ENCODE results near the gene CNIH2.

The CNIH2 gene

DNA sequence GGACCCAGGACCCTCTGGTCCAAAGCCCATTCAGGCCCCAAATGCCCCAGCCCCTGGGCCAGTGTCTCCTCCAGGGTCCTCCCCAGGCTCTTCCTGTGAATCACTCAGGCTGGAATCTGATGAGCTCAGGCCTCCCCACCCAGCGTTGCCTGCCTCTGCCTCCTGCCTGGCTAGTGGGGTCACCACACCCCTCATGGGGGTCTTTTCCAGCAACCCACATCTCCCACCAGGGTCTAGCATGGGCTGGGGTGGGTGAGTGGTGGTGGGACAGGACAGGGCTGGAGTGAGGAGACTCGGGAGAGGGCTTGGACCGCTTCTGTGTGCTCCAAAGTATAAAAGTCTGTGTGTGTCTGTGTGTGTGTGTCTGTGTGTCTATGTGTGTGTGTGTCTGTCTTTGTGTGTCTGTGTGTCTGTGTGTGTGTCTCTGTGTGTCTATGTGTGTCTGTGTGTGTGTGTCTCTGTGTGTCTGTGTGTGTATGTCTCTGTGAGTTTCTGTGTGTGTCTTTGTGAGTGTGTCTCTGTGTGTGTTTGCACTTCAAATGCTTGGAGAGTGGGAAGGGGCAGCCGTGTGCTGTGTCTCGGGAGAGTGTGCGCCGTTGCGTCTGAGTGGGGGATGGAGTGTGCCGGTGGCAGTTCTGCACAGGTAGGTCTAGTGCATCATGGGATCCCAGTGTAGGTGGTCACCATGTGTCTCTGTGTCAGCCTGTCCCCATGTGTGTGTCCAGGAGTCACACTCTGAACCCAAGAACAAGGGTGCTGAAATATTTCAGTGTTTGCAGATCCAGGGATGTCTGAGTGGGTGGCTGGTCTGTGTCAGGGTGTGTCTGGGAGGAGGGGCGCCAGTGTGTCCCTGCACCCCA lies 49.4 kb downstream of the CNIH2 start:
- no peak overlapping the region for H3K27ac ChIP-seq (ENCODE audit: low read length)
- H2AFZ ChIP-seq (ENCODE audit: low read length): no peak overlapping the region
- no peaks in the 10 kb centered on the region for H3K9me2 ChIP-seq (replicated peaks; ENCODE audit: insufficient read depth, low read length)
- no peaks in the 10 kb centered on the region for H3K9me3 ChIP-seq (replicated peaks; ENCODE audit: insufficient read depth, low read length)
- H3K9ac ChIP-seq (ENCODE audit: low read length): no peak overlapping the region
- H3K79me2 ChIP-seq (ENCODE audit: low read length): no peaks in the 10 kb centered on the region
- no peak for TF ChIP-seq EZH2 (optimal IDR thresholded peaks at IDR 0.05; ENCODE audit: low read depth, low read length)
- no peak for TF ChIP-seq EZH2phosphoT487 (IDR thresholded peaks at IDR 0.05; ENCODE audit: low read length)
- TF ChIP-seq, protein P1, sequence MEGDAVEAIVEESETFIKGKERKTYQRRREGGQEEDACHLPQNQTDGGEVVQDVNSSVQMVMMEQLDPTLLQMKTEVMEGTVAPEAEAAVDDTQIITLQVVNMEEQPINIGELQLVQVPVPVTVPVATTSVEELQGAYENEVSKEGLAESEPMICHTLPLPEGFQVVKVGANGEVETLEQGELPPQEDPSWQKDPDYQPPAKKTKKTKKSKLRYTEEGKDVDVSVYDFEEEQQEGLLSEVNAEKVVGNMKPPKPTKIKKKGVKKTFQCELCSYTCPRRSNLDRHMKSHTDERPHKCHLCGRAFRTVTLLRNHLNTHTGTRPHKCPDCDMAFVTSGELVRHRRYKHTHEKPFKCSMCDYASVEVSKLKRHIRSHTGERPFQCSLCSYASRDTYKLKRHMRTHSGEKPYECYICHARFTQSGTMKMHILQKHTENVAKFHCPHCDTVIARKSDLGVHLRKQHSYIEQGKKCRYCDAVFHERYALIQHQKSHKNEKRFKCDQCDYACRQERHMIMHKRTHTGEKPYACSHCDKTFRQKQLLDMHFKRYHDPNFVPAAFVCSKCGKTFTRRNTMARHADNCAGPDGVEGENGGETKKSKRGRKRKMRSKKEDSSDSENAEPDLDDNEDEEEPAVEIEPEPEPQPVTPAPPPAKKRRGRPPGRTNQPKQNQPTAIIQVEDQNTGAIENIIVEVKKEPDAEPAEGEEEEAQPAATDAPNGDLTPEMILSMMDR (IDR thresholded peaks at IDR 0.05; ENCODE audit: low read length): no peak
- no peaks in the 10 kb centered on the region for H4K20me1 ChIP-seq (ENCODE audit: insufficient read depth, low read length)
- no peak overlapping the region for H3K4me3 ChIP-seq (ENCODE audit: low read length)
- H3K36me3 ChIP-seq (replicated peaks; ENCODE audit: insufficient read depth, low read length): no peaks in the 10 kb centered on the region
- H3F3A ChIP-seq (ENCODE audit: insufficient read depth, low read length): no peaks in the 10 kb centered on the region
- H3K4me1 ChIP-seq (ENCODE audit: low read length): no peaks in the 10 kb centered on the region
- no peak overlapping the region for H3K4me2 ChIP-seq (ENCODE audit: low read depth, low read length)
- H3K27me3 ChIP-seq (replicated peaks; ENCODE audit: insufficient read depth, low read length): peaks cover 35% of the 10 kb centered on the region
- no peak for DNase-seq

DNA sequence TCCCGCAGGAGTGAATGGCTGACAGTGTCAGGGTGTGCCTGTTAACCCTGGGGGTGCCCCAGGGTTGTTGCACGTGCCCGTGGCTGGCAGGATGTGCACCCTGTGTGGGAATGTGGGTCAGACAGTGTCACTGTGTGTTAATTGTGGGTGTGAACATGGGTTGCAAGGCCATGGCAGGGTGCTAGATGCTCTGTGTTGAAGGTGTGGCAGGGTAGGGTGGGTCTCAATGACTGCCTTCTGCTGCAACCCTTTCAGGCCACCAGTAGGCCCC lies 50.0 kb downstream of the CNIH2 start:
- H2AFZ ChIP-seq (ENCODE audit: low read length): peak overlapping the region; percentile 33; the same call in 1 of the 2 replicates
- no peaks in the 10 kb centered on the region for H3K4me1 ChIP-seq (ENCODE audit: low read length)
- H3K9ac ChIP-seq (ENCODE audit: low read length): no peak overlapping the region

DNA sequence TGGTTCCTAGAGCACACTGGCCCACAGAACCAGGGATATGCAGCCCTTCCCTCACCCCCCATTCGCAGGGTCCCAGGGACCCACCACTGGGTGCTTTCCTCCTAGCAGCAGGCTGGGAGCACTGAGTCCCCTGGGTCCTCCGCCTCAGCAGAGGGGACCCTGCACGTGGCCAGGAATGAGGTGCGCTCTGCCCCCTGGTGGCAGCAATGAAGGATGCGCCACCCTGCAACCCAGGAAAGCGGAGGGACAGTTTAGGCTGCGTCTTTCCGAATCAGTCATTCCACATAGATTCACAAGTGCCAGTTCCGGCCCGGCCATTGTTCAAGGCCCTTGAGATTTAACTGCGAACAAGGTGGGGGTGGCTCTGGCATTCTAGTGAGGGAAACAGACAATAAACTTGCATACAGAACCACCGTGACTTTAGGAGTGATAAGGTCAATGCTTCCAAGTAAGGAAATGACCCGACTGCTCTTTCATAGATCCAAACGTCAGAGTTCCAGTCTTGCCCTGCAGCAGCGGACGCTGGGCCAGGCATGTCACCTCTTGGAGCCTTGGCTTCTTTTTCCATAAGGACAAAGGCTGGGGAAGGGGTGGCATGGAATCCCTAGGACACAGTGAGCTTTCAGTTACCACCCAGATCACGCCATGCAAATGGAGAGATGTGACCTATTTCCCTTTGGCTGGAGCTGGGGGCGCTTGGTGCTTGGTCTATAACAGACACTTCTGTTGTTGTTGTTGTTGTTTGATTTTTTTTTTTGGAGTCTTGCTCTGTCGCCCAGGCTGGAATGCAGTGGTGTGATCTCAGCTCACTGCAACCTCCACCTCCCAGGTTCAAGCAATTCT lies 50.5 kb downstream of the CNIH2 start:
- H3K36me3 ChIP-seq (replicated peaks; ENCODE audit: insufficient read depth, low read length): no peaks in the 10 kb centered on the region
- H3K4me3 ChIP-seq (ENCODE audit: low read length): peak overlapping the region; percentile 16; the same call in 1 of the 2 replicates
- H3K9me2 ChIP-seq (replicated peaks; ENCODE audit: insufficient read depth, low read length): no peaks in the 10 kb centered on the region
- H3K9me3 ChIP-seq (replicated peaks; ENCODE audit: insufficient read depth, low read length): no peaks in the 10 kb centered on the region
- no peak overlapping the region for H3K27ac ChIP-seq (ENCODE audit: low read length)
- no peak for TF ChIP-seq EZH2phosphoT487 (IDR thresholded peaks at IDR 0.05; ENCODE audit: low read length)
- no peak for TF ChIP-seq EZH2 (optimal IDR thresholded peaks at IDR 0.05; ENCODE audit: low read depth, low read length)
- TF ChIP-seq, protein P1 (IDR thresholded peaks at IDR 0.05; ENCODE audit: low read length): peak; percentile 91
- H4K20me1 ChIP-seq (ENCODE audit: insufficient read depth, low read length): no peaks in the 10 kb centered on the region
- no peaks in the 10 kb centered on the region for H3F3A ChIP-seq (ENCODE audit: insufficient read depth, low read length)
- no peaks in the 10 kb centered on the region for H3K4me1 ChIP-seq (ENCODE audit: low read length)
- H3K4me2 ChIP-seq (ENCODE audit: low read depth, low read length): peak overlapping the region; percentile 33; the same call in 1 of the 2 replicates
- H3K9ac ChIP-seq (ENCODE audit: low read length): no peak overlapping the region
- peaks cover 37% of the 10 kb centered on the region for H3K27me3 ChIP-seq (replicated peaks; ENCODE audit: insufficient read depth, low read length)
- no peaks in the 10 kb centered on the region for H3K79me2 ChIP-seq (ENCODE audit: low read length)
- DNase-seq: peak; percentile 63
- H2AFZ ChIP-seq (ENCODE audit: low read length): peak overlapping the region; percentile 33

More for the DNA sequence above, 50.0 kb downstream of the CNIH2 start:
- H3K4me3 ChIP-seq (ENCODE audit: low read length): no peak overlapping the region
- no peak overlapping the region for H3K27ac ChIP-seq (ENCODE audit: low read length)
- no peak for TF ChIP-seq EZH2 (optimal IDR thresholded peaks at IDR 0.05; ENCODE audit: low read depth, low read length)
- H3K27me3 ChIP-seq (replicated peaks; ENCODE audit: insufficient read depth, low read length): peaks cover 35% of the 10 kb centered on the region
- no peaks in the 10 kb centered on the region for H4K20me1 ChIP-seq (ENCODE audit: insufficient read depth, low read length)
- no peaks in the 10 kb centered on the region for H3K9me3 ChIP-seq (replicated peaks; ENCODE audit: insufficient read depth, low read length)
- H3K4me2 ChIP-seq (ENCODE audit: low read depth, low read length): 0 out of 2 replicates have a peak overlapping the region, but pooled peaks have one; percentile 33
- DNase-seq: no peak
- no peaks in the 10 kb centered on the region for H3K9me2 ChIP-seq (replicated peaks; ENCODE audit: insufficient read depth, low read length)
- H3K79me2 ChIP-seq (ENCODE audit: low read length): no peaks in the 10 kb centered on the region
- H3F3A ChIP-seq (ENCODE audit: insufficient read depth, low read length): no peaks in the 10 kb centered on the region
- H3K36me3 ChIP-seq (replicated peaks; ENCODE audit: insufficient read depth, low read length): no peaks in the 10 kb centered on the region

Measured in MM.1S (cell line).